ENCODE measurements around the gene ITGB4.

- no peak for TF ChIP-seq CTCF (IDR thresholded peaks at IDR 0.05)
- TF ChIP-seq POLR2A (IDR thresholded peaks at IDR 0.05), result no peak
Observed at GRCh38 chr17:75748706-75749105, 27.4 kb downstream of the ITGB4 start.
